ENCODE results near the gene ANKRD50.

The ANKRD50 gene

GRCh38 chr4:124636788-124637187 is 75.7 kb downstream of the ANKRD50 start:
- no peak for DNase-seq

GRCh38 chr4:124635331-124635730 is 77.2 kb downstream of the ANKRD50 start:
- DNase-seq = no peak

DNA sequence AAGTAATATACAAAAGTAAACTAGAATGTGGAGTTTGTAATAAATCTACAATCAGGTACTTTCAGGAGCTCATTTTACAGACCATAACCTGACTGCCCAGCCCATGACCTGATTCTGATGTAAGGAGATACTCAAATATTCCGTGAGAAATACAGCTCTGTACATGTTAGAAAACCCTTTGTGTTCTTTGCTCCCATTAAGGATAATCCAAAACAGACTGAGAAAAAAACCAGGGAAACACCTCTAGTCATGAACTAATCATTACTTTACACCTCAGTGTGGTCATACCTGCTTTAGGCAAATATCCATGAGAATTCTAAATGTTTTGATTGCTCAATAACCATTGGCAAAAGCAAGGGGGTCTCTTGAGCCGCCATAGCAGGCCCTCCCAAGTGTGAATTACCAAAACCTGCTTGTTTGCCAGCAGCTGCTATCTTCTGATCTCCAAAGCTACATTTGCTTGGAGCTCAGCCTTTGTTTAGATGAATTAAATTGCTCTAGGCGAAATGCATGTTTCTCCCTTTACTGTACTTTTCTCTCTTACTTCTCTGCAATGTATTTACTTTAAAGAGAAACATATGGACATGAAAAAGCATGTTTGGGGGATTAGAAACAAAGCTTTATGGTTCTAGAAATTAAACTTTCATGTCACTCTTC is 79.1 kb downstream of the ANKRD50 start:
- no peak for DNase-seq

- no peak for DNase-seq
Measured at GRCh38 chr4:124632439-124632838, 80.1 kb downstream of the ANKRD50 start.

DNA sequence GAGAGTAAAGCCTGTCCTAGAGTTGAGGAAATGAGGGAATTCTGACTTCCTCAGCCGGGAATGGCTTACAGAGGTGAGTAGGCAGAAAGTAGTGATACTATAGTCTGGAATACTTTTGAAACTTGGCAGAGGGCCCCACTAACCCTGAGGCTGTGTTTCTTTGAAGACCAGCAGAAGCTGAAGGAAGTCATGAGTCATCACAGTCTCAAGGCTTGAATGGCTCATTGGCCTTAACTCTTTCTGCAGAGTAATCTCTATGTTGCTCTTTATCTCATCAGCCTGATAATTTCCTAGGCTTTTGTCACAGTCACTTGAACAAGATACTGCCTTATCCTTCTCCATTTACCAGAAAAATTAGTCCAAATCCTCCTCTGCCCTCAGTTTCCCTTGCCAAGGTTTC is 80.8 kb downstream of the ANKRD50 start:
- peak; percentile 13 to 63 for DNase-seq

DNA sequence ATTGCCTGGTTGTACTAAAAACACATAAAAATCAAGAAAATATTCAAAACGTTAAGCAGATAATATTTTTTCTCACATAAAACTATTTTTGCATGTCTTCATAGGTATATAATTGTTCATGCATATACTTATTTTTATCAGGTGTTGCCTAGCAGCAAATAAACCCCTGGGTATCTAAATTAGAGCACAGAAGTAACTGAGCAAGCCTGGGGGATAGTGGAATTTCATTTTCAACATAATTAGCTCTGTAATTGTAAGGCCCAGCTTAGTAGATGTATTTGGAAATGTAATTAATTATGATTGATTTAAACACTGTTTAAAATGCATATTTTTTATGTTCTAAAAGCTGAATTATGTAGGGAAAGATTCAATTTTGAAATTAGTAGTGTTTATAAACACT is 82.9 kb downstream of the ANKRD50 start:
- no peak for DNase-seq
